Islet of Langerhans (tissue), 1 donor: ENCODE measurements around the gene MT1G.
"Not testable (repeated sequence)": the region's sequence is repeated elsewhere in the genome, so short reads cannot be mapped to it uniquely, and the experiment has no call there.

Source experiments
- FAIRE-seq: peaks from one replicate; lab custom pipeline; 2011; peaks lifted over from hg19 to GRCh38; lab: Jason Lieb, UNC

MT1G gene

GRCh38 chr16:56665286-56666261 is 2.3 kb downstream of the MT1G start:
- FAIRE-seq, result not testable (repeated sequence)

- FAIRE-seq, result no peak
Measured at GRCh38 chr16:56664506-56664905, 3.4 kb downstream of the MT1G start.

GRCh38 chr16:56662357-56663354 is 5.2 kb downstream of the MT1G start:
- FAIRE-seq, result no peak

GRCh38 chr16:56658327-56658875 is 9.5 kb downstream of the MT1G start:
- no peak for FAIRE-seq

- FAIRE-seq, result no peak
Measured at GRCh38 chr16:56657555-56658326, 10.1 kb downstream of the MT1G start, which contains the start of gene MT1F. TSS of gene MT1F (plus strand) at chr16:56657959. CDS start at chr16:56658059, 100 bp downstream.

- no peak for FAIRE-seq
Measured at GRCh38 chr16:56653218-56653617, 14.6 kb downstream of the MT1G start.

GRCh38 chr16:56652600-56652999 is 15.3 kb downstream of the MT1G start:
- no peak for FAIRE-seq

GRCh38 chr16:56651586-56651985 is 16.3 kb downstream of the MT1G start, which contains the start of gene MT1B:
TSS of gene MT1B (plus strand) at chr16:56651886. CDS start at chr16:56651954, 68 bp downstream.
- no peak for FAIRE-seq

GRCh38 chr16:56649820-56650219 is 18.0 kb downstream of the MT1G start:
- FAIRE-seq, result no peak

- FAIRE-seq, result no peak
Measured at GRCh38 chr16:56649271-56649670, 18.6 kb downstream of the MT1G start.

- no peak for FAIRE-seq
Measured at GRCh38 chr16:56647641-56648431, 20.0 kb downstream of the MT1G start.

- no peak for FAIRE-seq
Measured at GRCh38 chr16:56645838-56646237, 22.0 kb downstream of the MT1G start.

GRCh38 chr16:56645311-56645710 is 22.6 kb downstream of the MT1G start:
- FAIRE-seq, result no peak

- no peak for FAIRE-seq
Measured at GRCh38 chr16:56643833-56644232, 24.0 kb downstream of the MT1G start.

- FAIRE-seq, result no peak
Measured at GRCh38 chr16:56643080-56643778, 24.6 kb downstream of the MT1G start.

GRCh38 chr16:56641166-56641565 is 26.7 kb downstream of the MT1G start:
- no peak for FAIRE-seq

GRCh38 chr16:56640076-56640475 is 27.8 kb downstream of the MT1G start:
- FAIRE-seq, result no peak

GRCh38 chr16:56639045-56639444 is 28.8 kb downstream of the MT1G start:
- FAIRE-seq, result no peak

- FAIRE-seq, result no peak
Measured at GRCh38 chr16:56637814-56638750, 29.8 kb downstream of the MT1G start, which contains the start of gene MT1A. TSS of gene MT1A (plus strand) at chr16:56638666. CDS start at chr16:56638739, 73 bp downstream.
